ENCODE results near the gene SH2D2A.

- TF ChIP-seq CTCF (conservative IDR thresholded peaks at IDR 0.05; ENCODE audit: low read length) (no peak), EZH2phosphoT487 (IDR thresholded peaks at IDR 0.05; ENCODE audit: borderline replicate concordance) (no peak)
Observed at GRCh38 chr1:156804026-156804425, 12.6 kb downstream of the SH2D2A start.
